Vagina (tissue), 2 donors: ENCODE results near the gene PAFAH1B2.

Experiments
- CTCF ChIP-seq, 3 experiments: fragments of 450-650 bp in 2 of 3; fragments of 200-600 bp in 1 of 3; sonication (generic) in 1 of 3; IDR thresholded peaks; one replicate each; pipeline ENCODE4 v1.5.1; 2017 to 2019; ENCODE audit warnings: antibody characterized with exemption in 3 of 3, mild to moderate bottlenecking in 2 of 3, moderate library complexity in 2 of 3
- POLR2A ChIP-seq, 2 donors: fragments of 450-650 bp; IDR thresholded peaks; one replicate each; pipeline ENCODE4 v1.6.1; 2017; ENCODE audit warnings: antibody characterized with exemption in 2 of 2, mild to moderate bottlenecking in 2 of 2, moderate library complexity in 2 of 2
- POLR2AphosphoS5 ChIP-seq, 2 donors: sonication (generic); formaldehyde crosslinking; IDR thresholded peaks; one replicate each; pipeline ENCODE4 v1.9.0; 2017; ENCODE audit warnings: antibody characterized with exemption in 2 of 2, mild to moderate bottlenecking in 2 of 2, low read depth in 1 of 2; ENCODE audit not compliant: insufficient read depth in 1 of 2

- no peak for TF ChIP-seq CTCF (IDR thresholded peaks at IDR 0.05)
- no peak for TF ChIP-seq POLR2A (IDR thresholded peaks at IDR 0.05)
- no peak for TF ChIP-seq POLR2AphosphoS5 (IDR thresholded peaks at IDR 0.05; ENCODE audit: insufficient read depth in 1 of 2, low read depth in 1 of 2)
Observed at GRCh38 chr11:117176186-117176585, 32.1 kb downstream of the PAFAH1B2 start.
